DOHH2 (cell line): ENCODE measurements around the gene SCN1B.

Experiments used
- EZH2phosphoT487 ChIP-seq: fragments of 200-600 bp; sonication (generic); IDR thresholded peaks from 2 replicates; pipeline ENCODE4 v1.6.1; 2017; ENCODE audit warnings: borderline replicate concordance, mild to moderate bottlenecking, antibody characterized with exemption, low read length, moderate library complexity, mixed read lengths
- TF ChIP-seq, protein P1 (sequence below): fragments of 200-600 bp; sonication (generic); IDR thresholded peaks from one replicate; pipeline ENCODE4 v1.5.1; 2014; ENCODE audit warnings: antibody characterized with exemption, mild to moderate bottlenecking, low read depth, low read length; ENCODE audit not compliant: poor library complexity, severe bottlenecking

DNA sequence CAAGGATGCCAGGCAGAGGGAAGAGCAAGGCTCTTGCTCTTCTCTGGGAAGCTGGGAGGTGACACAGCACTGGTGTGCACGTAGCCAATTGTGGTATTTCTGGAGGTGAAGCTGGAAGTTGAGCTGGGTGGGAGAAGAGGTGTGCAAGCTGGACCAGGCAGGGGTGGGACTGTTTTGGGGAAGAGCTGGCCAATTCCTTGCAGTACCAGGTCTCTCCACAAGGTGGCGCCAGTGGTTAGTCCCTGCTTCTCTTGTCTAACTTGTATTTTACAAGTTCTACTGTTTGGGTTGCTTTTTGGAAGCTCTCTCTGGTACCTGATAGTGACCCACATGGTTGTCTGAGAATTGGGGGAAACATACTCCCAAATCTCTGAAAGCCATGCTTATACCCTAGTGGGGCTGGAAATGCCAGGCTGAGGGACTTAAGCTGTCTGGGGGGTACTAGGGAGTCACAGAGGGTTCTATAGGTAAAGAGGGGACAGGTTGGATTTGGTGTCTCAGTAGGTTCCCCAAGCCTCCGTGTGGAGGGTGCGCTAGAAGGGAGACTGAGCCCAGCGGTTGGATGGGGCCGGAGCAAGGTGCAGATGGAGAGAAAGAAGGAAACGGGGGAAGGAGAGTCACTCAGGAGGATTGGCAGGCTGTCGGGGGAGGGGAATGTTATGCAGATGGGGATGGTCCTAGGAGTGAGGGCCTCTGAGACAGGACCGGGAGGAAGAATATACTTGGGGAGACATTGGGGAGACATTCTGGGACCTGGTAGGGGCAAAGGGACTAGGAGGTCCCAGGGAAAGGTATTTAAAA is 14.2 kb downstream of the SCN1B start:
- TF ChIP-seq, protein P1, sequence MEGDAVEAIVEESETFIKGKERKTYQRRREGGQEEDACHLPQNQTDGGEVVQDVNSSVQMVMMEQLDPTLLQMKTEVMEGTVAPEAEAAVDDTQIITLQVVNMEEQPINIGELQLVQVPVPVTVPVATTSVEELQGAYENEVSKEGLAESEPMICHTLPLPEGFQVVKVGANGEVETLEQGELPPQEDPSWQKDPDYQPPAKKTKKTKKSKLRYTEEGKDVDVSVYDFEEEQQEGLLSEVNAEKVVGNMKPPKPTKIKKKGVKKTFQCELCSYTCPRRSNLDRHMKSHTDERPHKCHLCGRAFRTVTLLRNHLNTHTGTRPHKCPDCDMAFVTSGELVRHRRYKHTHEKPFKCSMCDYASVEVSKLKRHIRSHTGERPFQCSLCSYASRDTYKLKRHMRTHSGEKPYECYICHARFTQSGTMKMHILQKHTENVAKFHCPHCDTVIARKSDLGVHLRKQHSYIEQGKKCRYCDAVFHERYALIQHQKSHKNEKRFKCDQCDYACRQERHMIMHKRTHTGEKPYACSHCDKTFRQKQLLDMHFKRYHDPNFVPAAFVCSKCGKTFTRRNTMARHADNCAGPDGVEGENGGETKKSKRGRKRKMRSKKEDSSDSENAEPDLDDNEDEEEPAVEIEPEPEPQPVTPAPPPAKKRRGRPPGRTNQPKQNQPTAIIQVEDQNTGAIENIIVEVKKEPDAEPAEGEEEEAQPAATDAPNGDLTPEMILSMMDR, result peak; percentile 99
- TF ChIP-seq EZH2phosphoT487, result no peak
